Activated CD4-positive, alpha-beta T cell treated with anti-CD3 and anti-CD28 coated beads for 36 hours (primary cell): ENCODE results near the gene GMPS. TPM values are rescaled to one million over a fixed set of nuclear protein-coding genes. Genes with fewer than 3 reads are reported as not detected.

Experiments
- ATAC-seq: fragments of 200-7000 bp; cut with Tn5 transposase; one replicate; pipeline ENCODE4 v1.10.0; 2021; ENCODE audit warnings: mild to moderate bottlenecking, moderate library complexity
- CTCF ChIA-PET: fragments of 350-600 bp; sonication (Branson Sonifier 250); formaldehyde crosslinking; loops from one replicate; lab custom pipeline; 2021; ENCODE audit warnings: antibody characterized with exemption; lab: Charles Lee
- POLR2A ChIA-PET: fragments of 350-600 bp; sonication (Branson Sonifier 250); formaldehyde crosslinking; loops from one replicate; lab custom pipeline; 2021; ENCODE audit warnings: antibody characterized with exemption, inconsistent platforms; lab: Charles Lee
- DNase-seq: peaks from one replicate; pipeline ENCODE4 v3.0.0-alpha.2; 2020
- H3K27ac Mint-ChIP-seq: one replicate; pipeline ENCODE4 v1.8.0; 2021; ENCODE audit warnings: mixed read lengths
- H3K27me3 Mint-ChIP-seq: one replicate; pipeline ENCODE4 v1.8.0; 2021; ENCODE audit warnings: mixed read lengths
- H3K36me3 Mint-ChIP-seq: one replicate; pipeline ENCODE4 v1.8.0; 2021; ENCODE audit warnings: low read depth, mixed read lengths
- H3K4me1 Mint-ChIP-seq: one replicate; pipeline ENCODE4 v1.8.0; 2021; ENCODE audit warnings: mixed read lengths
- H3K4me3 Mint-ChIP-seq: one replicate; pipeline ENCODE4 v1.8.0; 2021; ENCODE audit warnings: mild to moderate bottlenecking, moderate library complexity, mixed read lengths
- H3K9me3 Mint-ChIP-seq: one replicate; pipeline ENCODE4 v1.8.0; 2021; ENCODE audit warnings: low read depth, mixed read lengths
- intact Hi-C, 2 experiments: fragments of 100-400 bp; cut with DNase I in 1 of 2; cut with micrococcal nuclease in 1 of 2; formaldehyde crosslinking; loops; one replicate each; pipeline versions ENCODE4 v1.14.2 to v1.15.1; 2022 to 2024; cut with DNase I, micrococcal nuclease
- total RNA-seq, 2 experiments: library from RNA; stranded (reverse); gene quantifications; one replicate each; pipeline ENCODE4 v1.2.3, GENCODE V29; 2021

The GMPS gene
- total RNA-seq, 2 experiments from 2014 or later = 154 to 161 TPM

DNA sequence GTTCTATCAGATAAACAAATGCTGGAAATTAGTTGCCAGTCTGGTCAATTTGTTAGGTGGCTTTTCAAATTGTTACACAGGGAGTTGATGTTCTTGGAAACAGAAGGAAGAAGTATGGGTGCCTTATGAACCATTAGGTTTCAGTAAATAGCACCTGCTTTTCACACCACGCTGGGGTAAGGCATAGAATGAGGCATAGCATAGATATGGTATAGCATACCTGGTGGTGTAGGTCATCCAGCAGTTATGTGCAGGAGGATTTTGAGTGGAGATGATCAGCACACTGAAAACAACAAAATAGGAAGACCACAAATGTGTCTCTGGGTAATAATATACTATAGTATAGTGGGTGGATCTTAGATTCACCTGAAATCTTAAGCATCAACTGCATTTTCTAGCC is 121.4 kb downstream of the GMPS start:
- Mint-ChIP-seq H3K4me1 (no peaks in the 10 kb centered on the region), H3K27ac (no peak overlapping the region), H3K9me3 (no peaks in the 10 kb centered on the region), H3K36me3 (no peaks in the 10 kb centered on the region), H3K27me3 (peaks cover 3% of the 10 kb centered on the region), H3K4me3 (no peak overlapping the region)
- no peak for DNase-seq
- CTCF ChIA-PET = interaction anchor here (0.6 to 1.0 kb wide), 2 partner anchors 8 to 1015 kb away, joined by 3 read pairs; no protein-coding TSS in a partner anchor
- ATAC-seq = no peak
- POLR2A ChIA-PET = no interaction called here
- intact Hi-C loops = no loop called here

Other genes with a start within 250 kb of the GMPS start
- gene PLCH1, start 125.6 kb upstream of the GMPS start, total RNA-seq = under 1 TPM; 0.16 to 0.26 TPM
- gene C3orf33, start 64.4 kb upstream of the GMPS start, total RNA-seq = 1 to 10 TPM; 1.5 to 1.6 TPM
- gene SLC33A1, start 16.2 kb upstream of the GMPS start, total RNA-seq = 10 to 100 TPM; 19.2 to 19.9 TPM
- gene KCNAB1, start 249.9 kb downstream of the GMPS start, total RNA-seq = not detected